Breast epithelium (tissue), 3 donors: Measurements from ENCODE around the gene CSRNP3.

Experiments
- POLR2A ChIP-seq: fragments of 450-650 bp; IDR thresholded peaks from one replicate; pipeline ENCODE4 v1.6.1; 2016; ENCODE audit warnings: antibody characterized with exemption, mild to moderate bottlenecking, moderate library complexity
- POLR2AphosphoS5 ChIP-seq, 3 donors: sonication (generic); formaldehyde crosslinking; IDR thresholded peaks; one replicate each; pipeline ENCODE4 v1.6.1; 2017; ENCODE audit warnings: antibody characterized with exemption in 3 of 3
- TF ChIP-seq, protein P1 (sequence below), 3 donors: fragments of 450-650 bp; IDR thresholded peaks; one replicate each; pipeline ENCODE4 v1.5.1; 2016 to 2017; ENCODE audit warnings: antibody characterized with exemption in 3 of 3, mild to moderate bottlenecking in 3 of 3, moderate library complexity in 3 of 3

GRCh38 chr2:165678882-165679281, 209.4 kb downstream of the CSRNP3 start:
- no peak for TF ChIP-seq POLR2A
- TF ChIP-seq, protein P1, sequence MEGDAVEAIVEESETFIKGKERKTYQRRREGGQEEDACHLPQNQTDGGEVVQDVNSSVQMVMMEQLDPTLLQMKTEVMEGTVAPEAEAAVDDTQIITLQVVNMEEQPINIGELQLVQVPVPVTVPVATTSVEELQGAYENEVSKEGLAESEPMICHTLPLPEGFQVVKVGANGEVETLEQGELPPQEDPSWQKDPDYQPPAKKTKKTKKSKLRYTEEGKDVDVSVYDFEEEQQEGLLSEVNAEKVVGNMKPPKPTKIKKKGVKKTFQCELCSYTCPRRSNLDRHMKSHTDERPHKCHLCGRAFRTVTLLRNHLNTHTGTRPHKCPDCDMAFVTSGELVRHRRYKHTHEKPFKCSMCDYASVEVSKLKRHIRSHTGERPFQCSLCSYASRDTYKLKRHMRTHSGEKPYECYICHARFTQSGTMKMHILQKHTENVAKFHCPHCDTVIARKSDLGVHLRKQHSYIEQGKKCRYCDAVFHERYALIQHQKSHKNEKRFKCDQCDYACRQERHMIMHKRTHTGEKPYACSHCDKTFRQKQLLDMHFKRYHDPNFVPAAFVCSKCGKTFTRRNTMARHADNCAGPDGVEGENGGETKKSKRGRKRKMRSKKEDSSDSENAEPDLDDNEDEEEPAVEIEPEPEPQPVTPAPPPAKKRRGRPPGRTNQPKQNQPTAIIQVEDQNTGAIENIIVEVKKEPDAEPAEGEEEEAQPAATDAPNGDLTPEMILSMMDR (IDR thresholded peaks at IDR 0.05) = no peak
- TF ChIP-seq POLR2AphosphoS5 (IDR thresholded peaks at IDR 0.05) = no peak
